Measurements from ENCODE around the gene FBXW2.

GRCh38 chr9:120713257-120714087 is 79.7 kb downstream of the FBXW2 start:
- no peak for TF ChIP-seq GATA2 (IDR thresholded peaks at IDR 0.05; ENCODE audit: low read depth, low read length)
- no peak for TF ChIP-seq GATA3 (IDR thresholded peaks at IDR 0.05; ENCODE audit: low read depth, low read length)

Data from SH-SY5Y (cell line).